HCT116 (cell line): ENCODE results near the gene MED13L. TPM values are rescaled to one million over a fixed set of nuclear protein-coding genes. Genes with fewer than 3 reads are reported as not detected.

Source experiments
- ATAC-seq: fragments of 200-7000 bp; cut with Tn5 transposase; 2 replicates; pipeline ENCODE4 v1.9.1; 2020; ENCODE audit warnings: mild to moderate bottlenecking, moderate library complexity
- BruUV-seq: library from RNA; stranded (reverse); fragments of 400-500 nt; replicated peaks from 2 replicates; lab custom pipeline; 2021; lab: Mats Ljungman, UMichigan
- CTCF ChIA-PET: fragments of 300-600 bp; sonication (Branson Sonifier 250); formaldehyde crosslinking; loops from one replicate; lab custom pipeline; 2021; ENCODE audit warnings: antibody characterized with exemption; lab: Charles Lee
- POLR2A ChIA-PET: fragments of 300-600, 350-600 bp; sonication (Branson Sonifier 250); formaldehyde crosslinking; loops from one replicate; lab custom pipeline; 2021; ENCODE audit warnings: antibody characterized with exemption; lab: Charles Lee
- RAD21 ChIA-PET, 2 experiments: fragments of 300-600 bp; sonication (Branson Sonifier 250); formaldehyde crosslinking; loops; one replicate each; lab custom pipeline; 2023; ENCODE audit warnings: low total read pairs in 2 of 2; ENCODE audit not compliant: uncharacterized antibody in 2 of 2, unreplicated experiment in 2 of 2, low non-redundant PET in 1 of 2; lab: Charles Lee
- DNase-seq: peaks from one replicate; pipeline ENCODE4 v3.0.0-alpha.2; 2010; ENCODE audit warnings: low read depth, low spot score
- H2AFZ ChIP-seq: fragments of 200-600 bp; shearing (Covaris generic), sonication (generic); 2 replicates; pipeline ENCODE4 v1.6.1; 2017; ENCODE audit warnings: low read depth, mixed run types, mixed read lengths, antibody characterized with exemption, low read length; ENCODE audit not compliant: poor library complexity, severe bottlenecking
- H3K27ac ChIP-seq: 2 replicates; pipeline ENCODE4 v1.5.1; 2012; ENCODE audit warnings: low read depth, low read length
- H3K27me3 ChIP-seq: fragments of 200-600 bp; sonication (generic); 2 replicates; pipeline ENCODE4 v1.6.1; 2016; ENCODE audit warnings: mixed run types, low read length, mixed read lengths; ENCODE audit not compliant: insufficient read depth
- H3K36me3 ChIP-seq, 2 experiments: fragments of 200-500 bp in 1 of 2; fragments of 200-600 bp in 1 of 2; sonication (Bioruptor generic) in 1 of 2; sonication (generic) in 1 of 2; 2 replicates each; pipeline versions ENCODE4 v1.5.1 to v1.6.1; 2014 to 2016; ENCODE audit warnings: low read length in 2 of 2, inconsistent platforms in 1 of 2, mixed read lengths in 1 of 2, mixed run types in 1 of 2; ENCODE audit not compliant: insufficient read depth in 2 of 2, control insufficient read depth in 1 of 2
- H3K4me1 ChIP-seq, 2 experiments: fragments of 200-600 bp in 1 of 2; sonication (generic) in 1 of 2; 2 replicates each; pipeline versions ENCODE4 v1.5.1 to v1.6.1; 2012 to 2017; ENCODE audit warnings: low read length in 2 of 2, inconsistent platforms in 1 of 2, mild to moderate bottlenecking in 1 of 2, mixed read lengths in 1 of 2, mixed run types in 1 of 2, moderate library complexity in 1 of 2; ENCODE audit not compliant: insufficient read depth in 2 of 2, control insufficient read depth in 1 of 2
- H3K4me2 ChIP-seq: fragments of 200-600 bp; sonication (generic); 2 replicates; pipeline ENCODE4 v1.6.1; 2017; ENCODE audit warnings: mixed run types, low read length, mixed read lengths
- H3K4me3 ChIP-seq, 2 experiments: fragments of 200-600 bp in 1 of 2; sonication (generic) in 1 of 2; replicated peaks in 1 of 2; 2 replicates each; pipeline ENCODE4 v1.5.1; 2011 to 2016; ENCODE audit warnings: low read length in 2 of 2, control low read depth in 1 of 2, low read depth in 1 of 2, mild to moderate bottlenecking in 1 of 2, mixed read lengths in 1 of 2, mixed run types in 1 of 2
- H3K79me2 ChIP-seq: fragments of 200-600 bp; sonication (generic); 2 replicates; pipeline ENCODE4 v1.6.1; 2017; ENCODE audit warnings: mild to moderate bottlenecking, mixed run types, low read length, moderate library complexity, mixed read lengths; ENCODE audit not compliant: insufficient read depth
- H3K9ac ChIP-seq: fragments of 200-600 bp; sonication (generic); 2 replicates; pipeline ENCODE4 v1.6.1; 2016; ENCODE audit warnings: low read length, mixed read lengths
- H3K9me2 ChIP-seq: fragments of 200-600 bp; sonication (generic), shearing (Covaris generic); 2 replicates; pipeline ENCODE4 v1.6.1; 2017; ENCODE audit warnings: mixed run types, mild to moderate bottlenecking, moderate library complexity; ENCODE audit not compliant: insufficient read depth
- H3K9me3 ChIP-seq, 2 experiments: fragments of 200-500 bp in 1 of 2; fragments of 200-600 bp in 1 of 2; sonication (Bioruptor generic) in 1 of 2; sonication (generic) in 1 of 2; 2 replicates each; pipeline ENCODE4 v1.6.1; 2014 to 2017; ENCODE audit warnings: low read length in 2 of 2, mixed read lengths in 2 of 2, inconsistent platforms in 1 of 2, low read depth in 1 of 2, mild to moderate bottlenecking in 1 of 2, mixed run types in 1 of 2, moderate library complexity in 1 of 2; ENCODE audit not compliant: control insufficient read depth in 1 of 2, insufficient read depth in 1 of 2
- H4K20me1 ChIP-seq: fragments of 200-600 bp; sonication (generic), shearing (Covaris generic); 2 replicates; pipeline ENCODE4 v1.6.1; 2017; ENCODE audit warnings: mixed run types, mild to moderate bottlenecking, moderate library complexity; ENCODE audit not compliant: insufficient read depth
- ATF3 ChIP-seq: IDR thresholded peaks from 2 replicates; pipeline ENCODE4 v1.6.1; 2012
- EGR1 ChIP-seq: IDR thresholded peaks from 2 replicates; pipeline ENCODE4 v1.6.1; 2012; ENCODE audit warnings: low read depth
- ELF1 ChIP-seq: IDR thresholded peaks from 2 replicates; pipeline ENCODE4 v1.6.1; 2012; ENCODE audit warnings: low read depth, borderline replicate concordance
- EZH2 ChIP-seq: fragments of 200-600 bp; sonication (generic); IDR thresholded peaks from 2 replicates; pipeline ENCODE4 v1.6.1; 2017; ENCODE audit warnings: antibody characterized with exemption, mixed run types
- FOSL1 ChIP-seq: IDR thresholded peaks from 2 replicates; pipeline ENCODE4 v1.6.1; 2012; ENCODE audit warnings: low read depth
- SIN3A ChIP-seq: IDR thresholded peaks from 2 replicates; pipeline ENCODE4 v1.6.1; 2012; ENCODE audit warnings: low read depth
- SP1 ChIP-seq: IDR thresholded peaks from 2 replicates; pipeline ENCODE4 v1.6.1; 2012; ENCODE audit warnings: low read depth
- SRF ChIP-seq: IDR thresholded peaks from 2 replicates; pipeline ENCODE4 v1.6.1; 2012; ENCODE audit warnings: low read depth
- YY1 ChIP-seq: IDR thresholded peaks from 2 replicates; pipeline ENCODE4 v1.6.1; 2011; ENCODE audit warnings: low read length, low read depth, moderate library complexity, mild to moderate bottlenecking; ENCODE audit not compliant: insufficient replicate concordance; ENCODE audit errors: extremely low read depth
- ZBTB33 ChIP-seq: IDR thresholded peaks from 2 replicates; pipeline ENCODE4 v1.6.1; 2011; ENCODE audit warnings: mild to moderate bottlenecking, low read length, moderate library complexity; ENCODE audit not compliant: insufficient replicate concordance; ENCODE audit errors: extremely low read depth
- intact Hi-C: fragments of 100-400 bp; cut with micrococcal nuclease; formaldehyde crosslinking; loops from 2 replicates; pipeline ENCODE4 v1.10.0; 2022
- total RNA-seq: library from RNA; stranded (reverse); gene quantifications from one replicate; pipeline ENCODE4 v1.2.1, GENCODE V29; 2021; ENCODE audit not compliant: unreplicated experiment

MED13L gene
- total RNA-seq, 1 experiment from 2014 or later, result 176 TPM

DNA sequence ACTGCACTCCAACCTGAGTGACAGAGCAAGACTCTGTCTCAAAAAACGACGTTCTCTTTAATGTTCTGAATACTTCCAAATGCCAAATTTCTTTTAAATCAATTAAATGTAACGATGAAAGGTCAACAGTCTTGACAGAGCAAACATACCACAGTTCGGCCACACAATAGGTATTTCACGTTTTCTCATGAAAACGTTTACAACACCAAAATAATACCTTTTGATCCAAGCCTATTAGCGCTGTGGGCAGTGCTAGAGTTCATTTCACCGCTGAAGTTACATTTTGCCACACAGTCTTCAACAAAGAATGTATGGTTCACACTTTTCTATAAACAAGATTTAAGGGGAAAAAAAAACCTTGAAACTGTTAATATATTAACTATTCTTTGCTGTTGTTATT lies 122.1 kb downstream of the MED13L start:
- Histone ChIP-seq H4K20me1 (peaks cover 74% of the 10 kb centered on the region), H2AFZ (no peak overlapping the region), H3K9me2 (no peaks in the 10 kb centered on the region), H3K9me3 (no peaks in the 10 kb centered on the region), H3K36me3 (no peaks in the 10 kb centered on the region), H3K27ac (no peak overlapping the region), H3K4me3 (no peak overlapping the region), H3K27me3 (no peaks in the 10 kb centered on the region), H3K4me1 (peaks cover 13 to 17% of the 10 kb centered on the region in 2 experiments), H3K9ac (no peak overlapping the region), H3K79me2 (peaks cover 100% of the 10 kb centered on the region)
- no TSS peak for BruUV-seq
- ChIA-PET CTCF (no interaction called here), POLR2A (no interaction called here), RAD21 (no interaction called here)
- intact Hi-C loops, result no loop called here
- no peak for DNase-seq
- no peak for ATAC-seq
- no peak for TF ChIP-seq EZH2
- no peak for TF ChIP-seq ATF3
- no peak for TF ChIP-seq ZBTB33
- no peak for TF ChIP-seq SRF
- TF ChIP-seq ELF1, result no peak
- no peak for TF ChIP-seq YY1
- no peak for TF ChIP-seq EGR1
- TF ChIP-seq FOSL1, result no peak
- no peak for TF ChIP-seq SIN3A
- no peak for TF ChIP-seq SP1
- TF ChIP-seq, all 23 proteins: peak for 0
- no peak overlapping the region for H3K4me2 ChIP-seq
